ENCODE results near the gene FKBP5. TPM values are rescaled to one million over a fixed set of nuclear protein-coding genes. Genes with fewer than 3 reads are reported as not detected.
"Not testable (repeated sequence)": the region's sequence is repeated elsewhere in the genome, so short reads cannot be mapped to it uniquely, and the experiment has no call there.

The FKBP5 gene
- polyA plus RNA-seq, 3 donors from 2014 or later, result 26.1 to 99.0 (median 29.3) TPM

DNA sequence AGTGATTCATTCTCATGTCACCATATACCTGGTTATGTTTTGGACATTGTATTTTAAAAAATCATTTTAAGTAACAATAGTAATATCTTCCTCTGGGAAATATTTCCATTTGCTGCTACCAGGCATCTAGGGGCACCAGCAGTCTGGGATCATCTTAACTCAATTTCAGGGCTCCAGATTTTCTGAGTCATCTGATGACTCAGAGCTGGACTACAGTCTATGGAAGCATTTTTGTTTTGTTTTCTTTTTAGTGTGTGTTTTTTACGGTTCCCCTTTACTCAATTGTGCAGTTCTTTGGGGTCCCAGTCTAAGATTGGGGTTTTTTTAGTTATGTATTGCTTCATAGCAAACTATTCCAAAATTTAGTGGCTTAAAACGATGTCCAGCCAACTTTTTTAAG is 5.7 kb upstream of the FKBP5 start:
- H3K4me3 Mint-ChIP-seq, result no peak overlapping the region
- no peak for DNase-seq
- no peak overlapping the region for H3K27ac Mint-ChIP-seq
- no peaks in the 10 kb centered on the region for H3K9me3 Mint-ChIP-seq
- H3K4me1 Mint-ChIP-seq, result no peaks in the 10 kb centered on the region
- H3K36me3 Mint-ChIP-seq, result no peaks in the 10 kb centered on the region
- H3K27me3 Mint-ChIP-seq (ENCODE audit: low read depth in 3 of 3), result peaks cover 0 to 3% (median 2%) of the 10 kb centered on the region in 3 donors

DNA sequence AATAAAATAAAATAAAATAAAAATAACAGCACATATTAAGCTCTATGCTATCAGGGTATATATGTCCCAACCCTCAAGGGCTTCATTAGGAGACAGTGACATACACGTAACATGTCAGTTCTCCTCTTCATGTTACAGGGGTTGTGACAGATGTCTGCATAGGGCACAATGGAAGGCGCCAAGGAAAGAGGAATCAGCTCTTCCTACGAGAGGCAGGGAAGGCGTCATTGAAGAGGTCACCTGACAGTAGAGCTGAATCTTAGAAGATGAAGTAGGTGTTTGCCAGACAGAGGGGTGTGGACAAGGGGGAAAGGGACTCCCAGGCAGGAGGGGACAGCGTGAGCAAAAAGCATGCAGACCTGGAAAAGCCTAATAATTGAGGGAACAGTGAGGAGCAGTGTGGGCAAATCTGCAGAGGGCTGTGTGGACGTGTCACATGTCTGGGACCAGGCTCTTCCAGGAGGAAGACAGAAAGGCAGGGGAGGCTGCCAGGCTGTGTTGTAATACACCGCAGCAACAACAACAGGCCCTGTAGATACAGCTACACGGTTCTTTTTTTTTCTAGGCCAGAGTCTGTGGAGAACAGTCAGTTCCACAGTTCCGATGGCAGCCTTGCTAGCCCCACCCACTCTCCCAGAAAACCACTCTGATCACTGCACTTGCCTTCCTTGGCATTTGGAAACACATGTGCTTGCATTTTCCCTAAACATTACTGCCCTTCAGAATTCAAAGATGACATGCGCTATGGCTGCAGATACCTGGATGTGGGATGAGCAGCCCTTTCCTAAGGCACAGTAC is 2.5 kb upstream of the FKBP5 start:
- Mint-ChIP-seq H3K36me3 (no peaks in the 10 kb centered on the region), H3K27ac (peak overlapping the region in 2 of 6 donors; percentile 29 to 42), H3K27me3 (ENCODE audit: low read depth in 3 of 3) (peaks cover 0 to 11% (median 2%) of the 10 kb centered on the region in 3 donors), H3K4me1 (peaks cover 20 to 23% of the 10 kb centered on the region in 2 donors), H3K9me3 (no peaks in the 10 kb centered on the region), H3K4me3 (no peak overlapping the region)
- DNase-seq, result no peak

DNA sequence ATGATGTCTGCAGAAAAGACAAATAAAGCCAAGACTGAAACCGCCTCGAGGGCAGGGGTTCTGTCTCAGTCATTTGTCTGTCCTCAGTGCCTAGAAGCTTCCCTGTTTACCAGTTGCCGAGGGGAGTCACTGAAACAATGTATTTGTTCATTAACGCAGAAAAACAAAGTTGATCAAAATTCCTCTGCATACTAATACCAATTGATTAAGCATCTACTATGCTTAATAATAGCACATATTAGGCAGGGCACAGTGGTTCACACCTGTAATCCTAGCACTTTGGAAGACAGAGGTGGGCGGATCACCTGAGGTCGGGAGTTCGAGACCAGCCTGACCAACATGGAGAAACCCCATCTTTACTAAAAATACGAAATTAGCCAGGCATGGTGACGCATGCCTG is 1.8 kb upstream of the FKBP5 start:
- Mint-ChIP-seq H3K4me1 (peaks cover 20 to 23% of the 10 kb centered on the region in 2 donors), H3K36me3 (no peaks in the 10 kb centered on the region), H3K4me3 (no peak overlapping the region), H3K9me3 (no peaks in the 10 kb centered on the region), H3K27me3 (ENCODE audit: low read depth in 3 of 3) (peaks cover 0 to 11% (median 2%) of the 10 kb centered on the region in 3 donors), H3K27ac (no peak overlapping the region)
- no peak for DNase-seq

DNA sequence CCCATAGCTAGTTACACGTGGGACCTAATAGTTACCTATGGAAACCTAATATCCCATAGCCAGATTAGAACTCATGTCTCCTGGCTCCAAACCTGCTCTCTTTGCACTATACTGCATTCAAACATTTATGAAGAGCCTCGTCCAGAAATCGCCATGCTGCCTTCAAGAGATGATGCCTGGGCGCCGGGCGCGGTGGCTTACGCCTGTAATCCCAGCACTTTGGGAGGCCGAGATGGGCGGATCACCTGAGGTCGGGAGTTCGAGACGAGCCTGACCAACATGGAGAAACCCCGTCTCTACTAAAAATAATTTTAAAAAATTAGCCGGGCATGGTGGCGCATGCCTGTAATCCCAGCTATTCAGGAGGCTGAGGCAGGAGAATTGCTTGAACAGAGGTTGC is 1.3 kb upstream of the FKBP5 start:
- not testable (repeated sequence) for H3K9me3 Mint-ChIP-seq, H3K36me3 Mint-ChIP-seq, DNase-seq
- Mint-ChIP-seq H3K4me1 (peaks cover 20 to 23% of the 10 kb centered on the region in 2 donors), H3K27ac (peak overlapping the region in 1 of 6 donors; percentile 9), H3K27me3 (ENCODE audit: low read depth in 3 of 3) (peaks cover 0 to 11% (median 2%) of the 10 kb centered on the region in 3 donors), H3K4me3 (peak overlapping the region in 3 of 5 donors; percentile 10 to 73 (median 60))

DNA sequence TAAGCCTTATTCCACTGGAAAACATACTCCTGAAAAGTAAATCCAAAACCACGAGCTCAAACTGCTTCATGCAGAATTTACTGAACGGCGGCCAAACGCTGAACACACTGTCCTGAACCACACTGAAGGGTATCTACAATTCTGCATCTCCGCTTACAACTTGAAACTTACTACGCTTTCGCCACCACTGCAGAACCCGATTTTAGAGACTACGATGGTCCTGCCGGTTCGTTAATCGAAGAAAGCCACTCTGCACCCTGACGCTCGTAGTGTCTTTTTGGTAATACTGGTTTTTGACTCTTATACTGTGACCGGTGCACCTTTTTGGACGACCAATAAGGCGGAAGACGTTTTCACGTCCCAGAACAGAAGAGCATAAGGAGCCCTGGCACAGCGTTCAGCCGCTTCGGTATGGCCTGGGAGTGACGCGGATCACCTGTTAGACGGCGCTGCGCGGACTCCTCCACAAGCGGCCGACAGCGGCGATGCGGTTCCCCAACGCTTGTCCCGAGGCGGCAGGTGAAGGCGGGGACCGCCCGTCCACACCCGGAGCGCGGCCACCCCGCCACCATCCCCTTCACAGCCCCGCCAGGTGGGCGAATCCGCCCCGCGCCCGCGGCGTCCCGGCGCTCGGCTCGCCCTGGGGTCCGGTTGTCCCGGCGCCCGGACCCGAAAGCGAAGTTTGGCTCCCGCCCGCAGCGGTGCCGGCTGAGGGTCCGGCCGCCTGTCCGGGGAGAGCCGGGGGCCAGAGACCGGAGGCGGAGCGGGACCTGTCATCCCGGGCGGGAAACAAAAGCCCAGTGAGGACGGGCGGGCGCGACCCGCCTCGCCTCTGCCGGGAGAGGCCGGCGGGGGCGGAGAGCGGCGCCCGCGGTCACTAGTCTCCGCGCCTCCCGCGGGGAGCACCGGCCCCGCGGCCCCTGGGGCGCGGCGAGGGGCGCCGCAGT is 784 bp downstream of the FKBP5 start:
- peaks cover 0 to 9% (median 2%) of the 10 kb centered on the region in 3 donors for H3K27me3 Mint-ChIP-seq (ENCODE audit: low read depth in 3 of 3)
- no peaks in the 10 kb centered on the region for H3K36me3 Mint-ChIP-seq
- peaks cover 20 to 23% of the 10 kb centered on the region in 2 donors for H3K4me1 Mint-ChIP-seq
- H3K4me3 Mint-ChIP-seq, result peak overlapping the region; percentile 93 to 98 (median 95)
- H3K9me3 Mint-ChIP-seq, result no peaks in the 10 kb centered on the region
- H3K27ac Mint-ChIP-seq, result peak overlapping the region; percentile 83 to 97 (median 92)
- DNase-seq, result peak; percentile 46 to 49 (median 49)

DNA sequence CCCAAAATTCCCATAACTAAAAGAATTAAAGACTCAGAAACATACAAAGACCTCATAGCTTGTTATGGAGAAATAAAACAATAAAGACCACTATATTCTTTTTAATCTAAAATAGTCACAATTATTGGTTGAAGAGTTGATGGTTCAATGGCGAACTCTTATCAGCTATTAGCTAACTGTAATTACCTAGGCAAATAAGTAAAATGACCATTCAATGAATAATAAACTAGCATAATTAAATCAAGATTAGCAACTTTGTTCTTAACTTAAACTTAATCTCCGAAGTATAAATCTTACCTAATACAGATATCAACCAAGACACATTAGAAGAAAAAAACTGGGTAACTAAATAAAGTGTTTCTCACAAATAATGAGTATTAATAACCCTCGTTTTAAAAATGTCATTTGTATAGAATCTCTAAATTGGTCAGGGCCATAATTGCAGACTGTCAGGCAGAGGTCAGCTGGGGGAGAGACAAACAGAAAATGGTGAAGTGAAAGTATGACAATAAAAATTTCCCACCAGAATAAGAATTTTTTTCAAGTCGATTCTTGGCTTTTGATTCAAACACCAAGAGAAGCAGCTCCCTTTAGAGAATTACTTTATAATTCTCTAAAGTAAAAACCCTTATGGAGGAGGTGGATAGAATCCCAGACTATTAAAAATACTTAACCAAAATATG is 1.7 kb downstream of the FKBP5 start:
- no peaks in the 10 kb centered on the region for H3K36me3 Mint-ChIP-seq
- no peaks in the 10 kb centered on the region for H3K9me3 Mint-ChIP-seq
- H3K4me1 Mint-ChIP-seq, result peaks cover 22 to 31% of the 10 kb centered on the region in 2 donors
- DNase-seq, result no peak
- peak overlapping the region; percentile 93 to 98 (median 95) for H3K4me3 Mint-ChIP-seq
- H3K27me3 Mint-ChIP-seq (ENCODE audit: low read depth in 3 of 3), result peaks cover 0 to 9% (median 2%) of the 10 kb centered on the region in 3 donors
- H3K27ac Mint-ChIP-seq, result peak overlapping the region; percentile 13 to 97 (median 92)

DNA sequence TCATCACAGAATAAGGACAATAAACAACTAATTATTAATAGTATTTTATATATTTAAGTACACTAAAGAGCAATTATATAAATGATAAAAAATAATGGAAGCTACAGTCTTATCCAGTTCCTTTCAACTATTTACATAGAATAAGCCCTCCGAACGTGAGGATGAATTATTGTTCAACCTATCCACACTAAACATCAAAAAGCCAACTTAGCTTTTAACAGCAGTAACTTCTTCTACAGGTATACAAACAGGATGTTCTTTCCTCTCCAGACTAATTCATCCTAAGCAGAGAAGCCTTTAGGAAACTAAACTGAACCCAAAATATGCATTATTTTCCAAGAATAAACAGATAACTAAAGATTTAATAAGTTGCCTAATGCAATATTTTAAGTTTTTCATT is 2.3 kb downstream of the FKBP5 start:
- peaks cover 22 to 37% of the 10 kb centered on the region in 2 donors for H3K4me1 Mint-ChIP-seq
- DNase-seq, result no peak
- H3K36me3 Mint-ChIP-seq, result no peaks in the 10 kb centered on the region
- peaks cover 0 to 9% (median 2%) of the 10 kb centered on the region in 3 donors for H3K27me3 Mint-ChIP-seq (ENCODE audit: low read depth in 3 of 3)
- H3K9me3 Mint-ChIP-seq, result no peaks in the 10 kb centered on the region
- no peak overlapping the region for H3K27ac Mint-ChIP-seq
- H3K4me3 Mint-ChIP-seq, result peak overlapping the region in 4 of 5 donors; percentile 21 to 98 (median 60)

DNA sequence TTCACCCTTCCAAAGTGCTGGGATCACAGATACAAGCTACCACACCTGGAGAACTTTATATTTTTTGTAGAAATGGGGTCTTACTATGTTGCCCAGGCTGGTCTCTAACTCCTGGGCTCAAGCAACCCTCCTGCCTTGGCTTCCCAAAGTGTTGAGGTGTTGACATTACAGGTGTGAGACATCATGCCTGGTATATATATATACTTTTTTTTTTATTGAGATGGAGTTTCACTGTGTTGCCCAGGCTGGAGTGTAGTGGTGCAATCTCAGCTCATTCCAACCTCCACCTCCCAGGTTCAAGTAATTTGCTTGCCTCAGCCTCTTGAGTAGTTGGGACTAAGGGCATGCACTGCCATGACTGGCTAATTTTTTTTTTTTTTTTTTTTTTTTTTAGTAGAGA is 5.4 kb downstream of the FKBP5 start:
- no peak overlapping the region for H3K27ac Mint-ChIP-seq
- no peak overlapping the region for H3K4me3 Mint-ChIP-seq
- H3K36me3 Mint-ChIP-seq, result peaks cover 0 to 3% (median 0%) of the 10 kb centered on the region in 3 donors

DNA sequence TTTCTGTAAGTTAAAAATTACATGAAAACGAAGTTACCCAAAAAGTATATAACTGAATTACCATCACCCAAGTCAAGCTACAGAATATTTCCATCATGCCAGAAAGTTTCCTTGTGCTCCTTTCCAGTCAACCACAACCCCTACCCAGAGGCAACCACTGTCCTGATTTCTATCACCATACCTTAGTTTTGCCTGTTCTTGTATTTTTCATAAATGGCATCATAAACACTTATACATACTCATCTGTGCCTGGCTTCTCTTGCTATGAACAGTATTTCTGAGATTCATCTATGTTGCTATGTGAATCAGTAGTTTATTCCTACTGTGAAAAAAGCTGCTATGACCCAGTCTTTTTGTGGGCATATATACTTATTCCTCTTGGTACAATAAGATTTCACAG is 7.4 kb downstream of the FKBP5 start:
- H3K4me3 Mint-ChIP-seq, result no peak overlapping the region
- H3K4me1 Mint-ChIP-seq, result peaks cover 5 to 24% of the 10 kb centered on the region in 2 donors

More for the DNA sequence above, 5.4 kb downstream of the FKBP5 start:
- H3K27me3 Mint-ChIP-seq (ENCODE audit: low read depth in 3 of 3), result peaks cover 0 to 4% (median 0%) of the 10 kb centered on the region in 3 donors
- peaks cover 17 to 35% of the 10 kb centered on the region in 2 donors for H3K4me1 Mint-ChIP-seq
- DNase-seq, result no peak
- no peaks in the 10 kb centered on the region for H3K9me3 Mint-ChIP-seq

DNA sequence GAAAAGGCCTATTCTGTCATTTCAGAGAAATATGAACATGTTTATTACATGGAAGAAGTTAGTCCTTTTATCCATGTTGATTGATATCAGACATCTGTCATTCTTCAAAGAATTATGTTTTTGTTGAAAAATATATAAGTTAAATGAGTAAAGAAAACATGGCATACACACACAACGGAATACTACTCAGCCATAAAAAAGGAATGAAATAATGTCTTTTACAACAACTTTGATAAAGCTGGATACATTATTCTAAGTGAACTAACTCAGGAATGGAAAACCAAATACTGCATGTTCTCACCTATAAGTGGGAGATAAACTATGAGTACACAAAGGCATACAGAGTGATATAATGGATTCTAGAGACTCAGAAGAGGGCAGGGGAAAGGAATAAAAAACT is 9.3 kb downstream of the FKBP5 start:
- no peak overlapping the region for H3K4me3 Mint-ChIP-seq
- peaks cover 0 to 3% (median 0%) of the 10 kb centered on the region in 3 donors for H3K36me3 Mint-ChIP-seq
- no peaks in the 10 kb centered on the region for H3K9me3 Mint-ChIP-seq
- H3K4me1 Mint-ChIP-seq, result peaks cover 9 to 35% of the 10 kb centered on the region in 2 donors
- peaks cover 0 to 1% (median 0%) of the 10 kb centered on the region in 3 donors for H3K27me3 Mint-ChIP-seq (ENCODE audit: low read depth in 3 of 3)
- no peak for DNase-seq
- no peak overlapping the region for H3K27ac Mint-ChIP-seq

More for the DNA sequence above, 7.4 kb downstream of the FKBP5 start:
- Mint-ChIP-seq H3K9me3 (no peaks in the 10 kb centered on the region), H3K36me3 (peaks cover 0 to 3% (median 0%) of the 10 kb centered on the region in 3 donors), H3K27me3 (ENCODE audit: low read depth in 3 of 3) (peaks cover 0 to 1% (median 0%) of the 10 kb centered on the region in 3 donors), H3K27ac (no peak overlapping the region)
- no peak for DNase-seq

DNA sequence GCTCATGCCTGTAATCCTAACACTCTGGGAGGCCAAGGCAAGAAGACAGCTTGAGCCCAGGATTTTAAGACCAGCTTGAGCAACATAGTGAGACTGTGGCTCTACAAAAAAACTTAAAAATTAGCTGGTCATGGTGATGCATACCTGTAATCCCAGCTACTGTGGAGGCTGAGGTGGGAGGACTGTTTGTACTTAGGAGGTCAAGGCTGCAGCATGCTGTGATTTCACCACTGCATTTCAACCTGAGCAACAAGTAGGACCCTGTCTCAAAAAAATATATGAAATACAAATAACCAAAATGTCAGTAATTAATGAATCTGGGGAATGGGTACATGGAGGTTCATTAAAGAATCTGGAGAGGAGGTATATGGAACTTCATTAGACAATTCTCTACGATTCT is 9.9 kb downstream of the FKBP5 start:
- peaks cover 13 to 41% of the 10 kb centered on the region in 2 donors for H3K4me1 Mint-ChIP-seq
- no peaks in the 10 kb centered on the region for H3K9me3 Mint-ChIP-seq
- no peak for DNase-seq
- H3K4me3 Mint-ChIP-seq, result no peak overlapping the region
- peaks cover 0 to 3% (median 0%) of the 10 kb centered on the region in 3 donors for H3K36me3 Mint-ChIP-seq
- no peak overlapping the region for H3K27ac Mint-ChIP-seq
- peaks cover 0 to 1% (median 0%) of the 10 kb centered on the region in 3 donors for H3K27me3 Mint-ChIP-seq (ENCODE audit: low read depth in 3 of 3)

DNA sequence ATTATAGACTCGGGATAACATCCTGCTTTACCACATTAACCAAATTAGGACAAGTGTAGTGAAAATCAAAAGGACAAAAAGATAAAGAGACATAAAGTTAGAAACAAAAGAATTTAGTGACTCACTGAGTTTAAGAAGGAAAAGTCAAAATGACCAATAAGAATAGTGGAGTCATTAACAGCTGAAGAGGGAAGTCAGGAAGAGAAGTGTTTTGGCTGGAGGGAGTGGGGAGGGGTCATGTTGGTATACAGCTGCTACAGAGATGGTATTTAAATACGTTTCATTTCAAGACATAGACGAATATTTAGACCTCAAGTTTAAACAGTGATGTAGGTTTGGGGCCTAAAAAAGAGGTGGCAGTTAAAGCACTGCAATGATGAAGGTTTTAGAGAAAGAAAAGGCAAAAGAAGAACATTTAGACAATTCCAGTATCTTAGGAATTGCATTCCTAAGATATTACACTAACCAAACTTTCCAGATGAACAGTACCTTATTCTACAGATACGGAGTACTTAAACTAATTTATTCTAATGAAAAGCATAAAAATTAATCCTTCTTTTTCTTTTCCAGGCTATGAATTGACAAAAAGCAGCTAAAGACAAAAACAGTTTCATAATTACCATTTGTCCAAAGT is 10.6 kb downstream of the FKBP5 start:
- Mint-ChIP-seq H3K4me3 (no peak overlapping the region), H3K27ac (peak overlapping the region in 1 of 6 donors; percentile 9), H3K4me1 (peaks cover 15 to 46% of the 10 kb centered on the region in 2 donors), H3K36me3 (peaks cover 0 to 3% (median 0%) of the 10 kb centered on the region in 3 donors), H3K9me3 (no peaks in the 10 kb centered on the region), H3K27me3 (ENCODE audit: low read depth in 3 of 3) (peaks cover 0 to 1% (median 0%) of the 10 kb centered on the region in 3 donors)
- no peak for DNase-seq

DNA sequence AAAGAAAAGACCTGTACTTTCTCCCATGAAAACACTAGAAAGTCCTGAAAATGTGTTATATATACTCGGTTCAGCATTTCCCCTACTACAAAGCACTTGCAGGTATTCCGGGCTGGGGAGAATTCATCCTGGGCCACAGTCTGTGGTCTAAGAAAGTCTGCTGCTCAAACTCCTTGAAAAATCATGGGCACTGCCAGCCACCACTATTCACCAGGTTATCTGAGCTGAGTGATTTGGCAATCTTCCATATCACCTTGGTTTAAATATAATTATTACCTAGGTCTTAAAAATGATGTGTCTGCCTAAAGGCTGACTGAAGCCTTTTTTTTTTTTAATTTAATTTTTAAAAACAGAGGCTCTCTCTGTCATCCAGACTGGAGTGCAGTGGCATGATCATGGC is 11.3 kb downstream of the FKBP5 start:
- Mint-ChIP-seq H3K4me3 (no peak overlapping the region), H3K9me3 (no peaks in the 10 kb centered on the region), H3K27ac (no peak overlapping the region), H3K36me3 (peaks cover 0 to 3% (median 0%) of the 10 kb centered on the region in 3 donors), H3K4me1 (peaks cover 16 to 42% of the 10 kb centered on the region in 2 donors), H3K27me3 (ENCODE audit: low read depth in 3 of 3) (peaks cover 0 to 3% (median under 1%) of the 10 kb centered on the region in 3 donors)
- DNase-seq, result no peak

Data from immature natural killer cell (primary cell).